HEK293 (cell line): ENCODE data around the gene MAGI1.

Experiments used
- HOXD13 ChIP-seq: sonication (generic); formaldehyde crosslinking; IDR thresholded peaks from 2 replicates; pipeline ENCODE4 v1.8.0; 2022; ENCODE audit warnings: missing genetic modification reagents, borderline replicate concordance
- KLF10 ChIP-seq: fragments of 450-650 bp; IDR thresholded peaks from 2 replicates; pipeline ENCODE4 v1.5.1; 2018; ENCODE audit warnings: missing biosample characterization, mild to moderate bottlenecking, missing genetic modification characterization
- MYNN ChIP-seq: fragments of 450-650 bp; formaldehyde crosslinking; IDR thresholded peaks from 2 replicates; pipeline ENCODE4 v1.5.1; 2016; ENCODE audit warnings: missing biosample characterization, missing genetic modification characterization, borderline replicate concordance
- OSR2 ChIP-seq: fragments of 450-650 bp; formaldehyde crosslinking; IDR thresholded peaks from 2 replicates; pipeline ENCODE4 v1.5.1; 2016; ENCODE audit warnings: missing biosample characterization, missing genetic modification characterization
- WT1 ChIP-seq: fragments of 450-650 bp; formaldehyde crosslinking; IDR thresholded peaks from 2 replicates; pipeline ENCODE4 v1.5.1; 2016; ENCODE audit warnings: missing biosample characterization, missing genetic modification characterization
- ZBTB17 ChIP-seq: fragments of 450-650 bp; formaldehyde crosslinking; IDR thresholded peaks from 2 replicates; pipeline ENCODE4 v1.5.1; 2016; ENCODE audit warnings: missing biosample characterization, missing genetic modification characterization
- ZFP41 ChIP-seq: fragments of 450-650 bp; formaldehyde crosslinking; IDR thresholded peaks from 2 replicates; pipeline ENCODE4 v1.5.1; 2016; ENCODE audit warnings: missing biosample characterization, missing genetic modification characterization, borderline replicate concordance
- ZIC2 ChIP-seq: fragments of 450-650 bp; formaldehyde crosslinking; IDR thresholded peaks from 2 replicates; pipeline ENCODE4 v1.5.1; 2016; ENCODE audit warnings: missing biosample characterization, missing genetic modification characterization
- ZNF140 ChIP-seq: fragments of 450-650 bp; formaldehyde crosslinking; IDR thresholded peaks from 2 replicates; pipeline ENCODE4 v1.5.1; 2016; ENCODE audit warnings: missing biosample characterization, missing genetic modification characterization
- ZNF157 ChIP-seq: fragments of 450-650 bp; formaldehyde crosslinking; IDR thresholded peaks from 2 replicates; pipeline ENCODE4 v1.5.1; 2016; ENCODE audit warnings: missing biosample characterization, missing genetic modification characterization
- ZNF19 ChIP-seq: fragments of 450-650 bp; formaldehyde crosslinking; IDR thresholded peaks from 2 replicates; pipeline ENCODE4; 2016; ENCODE audit warnings: missing biosample characterization, missing genetic modification characterization, low read depth
- ZNF366 ChIP-seq: fragments of 450-650 bp; formaldehyde crosslinking; conservative IDR thresholded peaks from 2 replicates; pipeline ENCODE4 v1.5.1; 2016; ENCODE audit warnings: missing biosample characterization, missing genetic modification characterization
- ZNF433 ChIP-seq: fragments of 450-650 bp; formaldehyde crosslinking; IDR thresholded peaks from 2 replicates; pipeline ENCODE4 v1.5.1; 2016; ENCODE audit warnings: missing biosample characterization, missing genetic modification characterization, low read depth
- ZNF473 ChIP-seq: fragments of 450-650 bp; formaldehyde crosslinking; IDR thresholded peaks from 2 replicates; pipeline ENCODE4 v1.5.1; 2017; ENCODE audit warnings: missing biosample characterization, missing genetic modification characterization
- ZNF521 ChIP-seq: fragments of 450-650 bp; formaldehyde crosslinking; IDR thresholded peaks from 2 replicates; pipeline ENCODE4 v1.5.1; 2017; ENCODE audit warnings: missing biosample characterization, mild to moderate bottlenecking, missing genetic modification characterization
- ZNF571 ChIP-seq: fragments of 450-650 bp; formaldehyde crosslinking; IDR thresholded peaks from 2 replicates; pipeline ENCODE4 v1.5.0; 2017; ENCODE audit warnings: missing biosample characterization, missing genetic modification characterization
- ZNF596 ChIP-seq: fragments of 450-650 bp; IDR thresholded peaks from 2 replicates; pipeline ENCODE4 v1.5.0; 2018; ENCODE audit warnings: missing biosample characterization, mild to moderate bottlenecking, missing genetic modification characterization, moderate library complexity
- ZNF600 ChIP-seq: fragments of 450-650 bp; formaldehyde crosslinking; IDR thresholded peaks from 2 replicates; pipeline ENCODE4 v1.5.1; 2016; ENCODE audit warnings: missing biosample characterization, missing genetic modification characterization
- ZNF677 ChIP-seq: fragments of 450-650 bp; IDR thresholded peaks from 2 replicates; pipeline ENCODE4 v1.5.0; 2018; ENCODE audit warnings: missing biosample characterization, mild to moderate bottlenecking, missing genetic modification characterization, moderate library complexity
- ZNF701 ChIP-seq: fragments of 450-650 bp; formaldehyde crosslinking; IDR thresholded peaks from 2 replicates; pipeline ENCODE4 v1.5.1; 2016; ENCODE audit warnings: missing biosample characterization, missing genetic modification characterization
- ZNF785 ChIP-seq: fragments of 450-650 bp; formaldehyde crosslinking; IDR thresholded peaks from 2 replicates; pipeline ENCODE4 v1.5.1; 2016; ENCODE audit warnings: missing biosample characterization, missing genetic modification characterization
- ZNF792 ChIP-seq: fragments of 450-650 bp; formaldehyde crosslinking; IDR thresholded peaks from 2 replicates; pipeline ENCODE4 v1.5.1; 2016; ENCODE audit warnings: missing biosample characterization, missing genetic modification characterization
- ZNF830 ChIP-seq: fragments of 450-650 bp; IDR thresholded peaks from 2 replicates; pipeline ENCODE4 v1.5.0; 2018; ENCODE audit warnings: missing biosample characterization, missing genetic modification characterization, low read depth, mild to moderate bottlenecking, moderate library complexity
- ZNF843 ChIP-seq: fragments of 450-650 bp; formaldehyde crosslinking; IDR thresholded peaks from 2 replicates; pipeline ENCODE4 v1.5.1; 2016; ENCODE audit warnings: missing biosample characterization, missing genetic modification characterization
- ZXDB ChIP-seq: fragments of 450-650 bp; formaldehyde crosslinking; IDR thresholded peaks from 2 replicates; pipeline ENCODE4 v1.5.1; 2016; ENCODE audit warnings: missing biosample characterization, missing genetic modification characterization
- TF ChIP-seq, protein P1 (sequence below): fragments of 450-650 bp; formaldehyde crosslinking; IDR thresholded peaks from 2 replicates; pipeline ENCODE4 v1.5.1; 2017; ENCODE audit warnings: missing biosample characterization, missing genetic modification characterization
- TF ChIP-seq, protein P2 (sequence below): fragments of 450-650 bp; formaldehyde crosslinking; conservative IDR thresholded peaks from 2 replicates; pipeline ENCODE4 v1.5.1; 2016; ENCODE audit warnings: low read depth, missing biosample characterization, missing genetic modification characterization
- TF ChIP-seq, protein P3 (sequence below): fragments of 450-650 bp; formaldehyde crosslinking; IDR thresholded peaks from 2 replicates; pipeline ENCODE4 v1.5.1; 2016; ENCODE audit warnings: missing biosample characterization, missing genetic modification characterization
- TF ChIP-seq, protein P4 (sequence below): fragments of 450-650 bp; formaldehyde crosslinking; IDR thresholded peaks from 2 replicates; pipeline ENCODE4 v1.5.1; 2016; ENCODE audit warnings: missing biosample characterization, missing genetic modification characterization
- TF ChIP-seq, protein P5 (sequence below): fragments of 450-650 bp; formaldehyde crosslinking; IDR thresholded peaks from 2 replicates; pipeline ENCODE4 v1.5.1; 2017; ENCODE audit warnings: missing biosample characterization, mild to moderate bottlenecking, missing genetic modification characterization, moderate library complexity
- TF ChIP-seq, protein P6 (sequence below): fragments of 450-650 bp; IDR thresholded peaks from 2 replicates; pipeline ENCODE4 v1.5.1; 2018; ENCODE audit warnings: missing biosample characterization, mild to moderate bottlenecking, missing genetic modification characterization

MAGI1 gene

DNA sequence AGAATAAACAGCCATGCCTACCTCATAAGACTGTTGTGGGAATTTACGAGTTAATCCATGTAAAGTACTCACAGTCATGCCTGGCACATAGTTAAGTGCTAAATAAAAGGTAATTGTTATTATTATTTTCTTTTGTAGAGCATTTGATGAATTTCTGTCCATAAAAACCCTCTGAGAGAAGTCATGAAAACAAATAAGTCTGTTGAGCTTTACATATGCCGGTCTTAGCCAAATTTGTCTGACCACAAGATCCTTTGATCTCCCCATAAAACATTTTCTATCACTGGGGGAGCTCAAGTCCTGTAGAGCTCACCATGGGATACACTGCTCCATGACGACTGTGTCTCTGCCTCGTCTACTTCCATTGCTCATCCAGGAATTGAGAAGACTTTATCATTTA is 114.0 kb downstream of the MAGI1 start (continued):
- TF ChIP-seq, protein P1, sequence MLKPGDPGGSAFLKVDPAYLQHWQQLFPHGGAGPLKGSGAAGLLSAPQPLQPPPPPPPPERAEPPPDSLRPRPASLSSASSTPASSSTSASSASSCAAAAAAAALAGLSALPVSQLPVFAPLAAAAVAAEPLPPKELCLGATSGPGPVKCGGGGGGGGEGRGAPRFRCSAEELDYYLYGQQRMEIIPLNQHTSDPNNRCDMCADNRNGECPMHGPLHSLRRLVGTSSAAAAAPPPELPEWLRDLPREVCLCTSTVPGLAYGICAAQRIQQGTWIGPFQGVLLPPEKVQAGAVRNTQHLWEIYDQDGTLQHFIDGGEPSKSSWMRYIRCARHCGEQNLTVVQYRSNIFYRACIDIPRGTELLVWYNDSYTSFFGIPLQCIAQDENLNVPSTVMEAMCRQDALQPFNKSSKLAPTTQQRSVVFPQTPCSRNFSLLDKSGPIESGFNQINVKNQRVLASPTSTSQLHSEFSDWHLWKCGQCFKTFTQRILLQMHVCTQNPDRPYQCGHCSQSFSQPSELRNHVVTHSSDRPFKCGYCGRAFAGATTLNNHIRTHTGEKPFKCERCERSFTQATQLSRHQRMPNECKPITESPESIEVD (tag by site-specific recombination) = peak; percentile 88
- no peak for TF ChIP-seq ZNF19 (tag by site-specific recombination)
- TF ChIP-seq ZNF473 (tag by site-specific recombination) = no peak
- TF ChIP-seq ZNF600 (tag by site-specific recombination) = no peak
- TF ChIP-seq ZBTB17 (tag by site-specific recombination) = 0 out of 2 replicates have a peak, but pooled peaks have one; percentile 24
- TF ChIP-seq HOXD13 (CRISPR knock-in tag) = no peak
- TF ChIP-seq ZNF571 (tag by site-specific recombination) = no peak
- TF ChIP-seq, protein P2, sequence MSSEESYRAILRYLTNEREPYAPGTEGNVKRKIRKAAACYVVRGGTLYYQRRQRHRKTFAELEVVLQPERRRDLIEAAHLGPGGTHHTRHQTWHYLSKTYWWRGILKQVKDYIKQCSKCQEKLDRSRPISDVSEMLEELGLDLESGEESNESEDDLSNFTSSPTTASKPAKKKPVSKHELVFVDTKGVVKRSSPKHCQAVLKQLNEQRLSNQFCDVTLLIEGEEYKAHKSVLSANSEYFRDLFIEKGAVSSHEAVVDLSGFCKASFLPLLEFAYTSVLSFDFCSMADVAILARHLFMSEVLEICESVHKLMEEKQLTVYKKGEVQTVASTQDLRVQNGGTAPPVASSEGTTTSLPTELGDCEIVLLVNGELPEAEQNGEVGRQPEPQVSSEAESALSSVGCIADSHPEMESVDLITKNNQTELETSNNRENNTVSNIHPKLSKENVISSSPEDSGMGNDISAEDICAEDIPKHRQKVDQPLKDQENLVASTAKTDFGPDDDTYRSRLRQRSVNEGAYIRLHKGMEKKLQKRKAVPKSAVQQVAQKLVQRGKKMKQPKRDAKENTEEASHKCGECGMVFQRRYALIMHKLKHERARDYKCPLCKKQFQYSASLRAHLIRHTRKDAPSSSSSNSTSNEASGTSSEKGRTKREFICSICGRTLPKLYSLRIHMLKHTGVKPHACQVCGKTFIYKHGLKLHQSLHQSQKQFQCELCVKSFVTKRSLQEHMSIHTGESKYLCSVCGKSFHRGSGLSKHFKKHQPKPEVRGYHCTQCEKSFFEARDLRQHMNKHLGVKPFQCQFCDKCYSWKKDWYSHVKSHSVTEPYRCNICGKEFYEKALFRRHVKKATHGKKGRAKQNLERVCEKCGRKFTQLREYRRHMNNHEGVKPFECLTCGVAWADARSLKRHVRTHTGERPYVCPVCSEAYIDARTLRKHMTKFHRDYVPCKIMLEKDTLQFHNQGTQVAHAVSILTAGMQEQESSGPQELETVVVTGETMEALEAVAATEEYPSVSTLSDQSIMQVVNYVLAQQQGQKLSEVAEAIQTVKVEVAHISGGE (tag by site-specific recombination) = no peak
- TF ChIP-seq ZNF830 (tag by site-specific recombination) = no peak
- peak; percentile 88 for TF ChIP-seq ZNF843 (tag by site-specific recombination)
- no peak for TF ChIP-seq ZNF785
- no peak for TF ChIP-seq ZNF677 (tag by site-specific recombination)
- TF ChIP-seq MYNN = no peak
- no peak for TF ChIP-seq ZNF433 (tag by site-specific recombination)
- TF ChIP-seq ZFP41 (tag by site-specific recombination) = no peak
- TF ChIP-seq ZNF596 (tag by site-specific recombination) = no peak
- peak; percentile 66 for TF ChIP-seq OSR2 (tag by site-specific recombination)
- TF ChIP-seq, protein P3, sequence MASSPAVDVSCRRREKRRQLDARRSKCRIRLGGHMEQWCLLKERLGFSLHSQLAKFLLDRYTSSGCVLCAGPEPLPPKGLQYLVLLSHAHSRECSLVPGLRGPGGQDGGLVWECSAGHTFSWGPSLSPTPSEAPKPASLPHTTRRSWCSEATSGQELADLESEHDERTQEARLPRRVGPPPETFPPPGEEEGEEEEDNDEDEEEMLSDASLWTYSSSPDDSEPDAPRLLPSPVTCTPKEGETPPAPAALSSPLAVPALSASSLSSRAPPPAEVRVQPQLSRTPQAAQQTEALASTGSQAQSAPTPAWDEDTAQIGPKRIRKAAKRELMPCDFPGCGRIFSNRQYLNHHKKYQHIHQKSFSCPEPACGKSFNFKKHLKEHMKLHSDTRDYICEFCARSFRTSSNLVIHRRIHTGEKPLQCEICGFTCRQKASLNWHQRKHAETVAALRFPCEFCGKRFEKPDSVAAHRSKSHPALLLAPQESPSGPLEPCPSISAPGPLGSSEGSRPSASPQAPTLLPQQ = no peak
- TF ChIP-seq ZNF366 (tag by site-specific recombination) = peak; percentile 23; the same call in 1 of the 2 replicates
- no peak for TF ChIP-seq ZNF157 (tag by site-specific recombination)
- TF ChIP-seq ZNF701 (tag by site-specific recombination) = no peak
- TF ChIP-seq, protein P4, sequence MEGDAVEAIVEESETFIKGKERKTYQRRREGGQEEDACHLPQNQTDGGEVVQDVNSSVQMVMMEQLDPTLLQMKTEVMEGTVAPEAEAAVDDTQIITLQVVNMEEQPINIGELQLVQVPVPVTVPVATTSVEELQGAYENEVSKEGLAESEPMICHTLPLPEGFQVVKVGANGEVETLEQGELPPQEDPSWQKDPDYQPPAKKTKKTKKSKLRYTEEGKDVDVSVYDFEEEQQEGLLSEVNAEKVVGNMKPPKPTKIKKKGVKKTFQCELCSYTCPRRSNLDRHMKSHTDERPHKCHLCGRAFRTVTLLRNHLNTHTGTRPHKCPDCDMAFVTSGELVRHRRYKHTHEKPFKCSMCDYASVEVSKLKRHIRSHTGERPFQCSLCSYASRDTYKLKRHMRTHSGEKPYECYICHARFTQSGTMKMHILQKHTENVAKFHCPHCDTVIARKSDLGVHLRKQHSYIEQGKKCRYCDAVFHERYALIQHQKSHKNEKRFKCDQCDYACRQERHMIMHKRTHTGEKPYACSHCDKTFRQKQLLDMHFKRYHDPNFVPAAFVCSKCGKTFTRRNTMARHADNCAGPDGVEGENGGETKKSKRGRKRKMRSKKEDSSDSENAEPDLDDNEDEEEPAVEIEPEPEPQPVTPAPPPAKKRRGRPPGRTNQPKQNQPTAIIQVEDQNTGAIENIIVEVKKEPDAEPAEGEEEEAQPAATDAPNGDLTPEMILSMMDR (tag by site-specific recombination) = no peak
- TF ChIP-seq ZIC2 (tag by site-specific recombination) = peak; percentile 94
- TF ChIP-seq ZXDB (tag by site-specific recombination) = no peak
- no peak for TF ChIP-seq ZNF140 (tag by site-specific recombination)
- no peak for TF ChIP-seq ZNF792 (tag by site-specific recombination)
- TF ChIP-seq KLF10 (tag by site-specific recombination) = no peak
- TF ChIP-seq, protein P5, sequence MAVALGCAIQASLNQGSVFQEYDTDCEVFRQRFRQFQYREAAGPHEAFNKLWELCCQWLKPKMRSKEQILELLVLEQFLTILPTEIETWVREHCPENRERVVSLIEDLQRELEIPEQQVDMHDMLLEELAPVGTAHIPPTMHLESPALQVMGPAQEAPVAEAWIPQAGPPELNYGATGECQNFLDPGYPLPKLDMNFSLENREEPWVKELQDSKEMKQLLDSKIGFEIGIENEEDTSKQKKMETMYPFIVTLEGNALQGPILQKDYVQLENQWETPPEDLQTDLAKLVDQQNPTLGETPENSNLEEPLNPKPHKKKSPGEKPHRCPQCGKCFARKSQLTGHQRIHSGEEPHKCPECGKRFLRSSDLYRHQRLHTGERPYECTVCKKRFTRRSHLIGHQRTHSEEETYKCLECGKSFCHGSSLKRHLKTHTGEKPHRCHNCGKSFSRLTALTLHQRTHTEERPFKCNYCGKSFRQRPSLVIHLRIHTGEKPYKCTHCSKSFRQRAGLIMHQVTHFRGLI (tag by site-specific recombination) = no peak
- TF ChIP-seq, protein P6, sequence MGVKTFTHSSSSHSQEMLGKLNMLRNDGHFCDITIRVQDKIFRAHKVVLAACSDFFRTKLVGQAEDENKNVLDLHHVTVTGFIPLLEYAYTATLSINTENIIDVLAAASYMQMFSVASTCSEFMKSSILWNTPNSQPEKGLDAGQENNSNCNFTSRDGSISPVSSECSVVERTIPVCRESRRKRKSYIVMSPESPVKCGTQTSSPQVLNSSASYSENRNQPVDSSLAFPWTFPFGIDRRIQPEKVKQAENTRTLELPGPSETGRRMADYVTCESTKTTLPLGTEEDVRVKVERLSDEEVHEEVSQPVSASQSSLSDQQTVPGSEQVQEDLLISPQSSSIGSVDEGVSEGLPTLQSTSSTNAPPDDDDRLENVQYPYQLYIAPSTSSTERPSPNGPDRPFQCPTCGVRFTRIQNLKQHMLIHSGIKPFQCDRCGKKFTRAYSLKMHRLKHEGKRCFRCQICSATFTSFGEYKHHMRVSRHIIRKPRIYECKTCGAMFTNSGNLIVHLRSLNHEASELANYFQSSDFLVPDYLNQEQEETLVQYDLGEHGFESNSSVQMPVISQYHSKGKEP (tag by site-specific recombination) = no peak
- TF ChIP-seq ZNF521 (tag by site-specific recombination) = no peak
- no peak for TF ChIP-seq WT1 (tag by site-specific recombination)
